HCEC 1CT (cell line): Measurements from ENCODE around the gene SCN8A.

ENCODE experiments used
- DNase-seq: peaks from one replicate; pipeline ENCODE4 v3.0.0-alpha.2; 2017

The SCN8A gene

DNA sequence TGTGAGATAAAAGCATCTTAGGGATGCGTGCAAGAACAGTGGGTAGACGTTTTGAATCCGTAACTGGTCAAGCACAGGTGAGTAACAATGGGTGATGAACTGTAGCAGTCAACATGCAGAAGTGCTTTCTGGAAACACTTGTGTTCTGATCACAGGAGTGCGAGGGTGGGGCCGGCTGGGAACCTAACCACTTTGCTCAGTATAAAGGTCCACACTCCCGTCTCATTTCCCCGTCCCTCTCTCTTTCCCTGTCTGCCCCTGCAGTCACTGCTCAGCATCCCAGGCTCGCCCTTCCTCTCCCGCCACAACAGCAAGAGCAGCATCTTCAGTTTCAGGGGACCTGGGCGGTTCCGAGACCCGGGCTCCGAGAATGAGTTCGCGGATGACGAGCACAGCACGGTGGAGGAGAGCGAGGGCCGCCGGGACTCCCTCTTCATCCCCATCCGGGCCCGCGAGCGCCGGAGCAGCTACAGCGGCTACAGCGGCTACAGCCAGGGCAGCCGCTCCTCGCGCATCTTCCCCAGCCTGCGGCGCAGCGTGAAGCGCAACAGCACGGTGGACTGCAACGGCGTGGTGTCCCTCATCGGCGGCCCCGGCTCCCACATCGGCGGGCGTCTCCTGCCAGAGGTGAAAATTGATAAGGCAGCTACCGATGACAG, 130.4 kb downstream of the SCN8A start:
- no peak for DNase-seq

DNA sequence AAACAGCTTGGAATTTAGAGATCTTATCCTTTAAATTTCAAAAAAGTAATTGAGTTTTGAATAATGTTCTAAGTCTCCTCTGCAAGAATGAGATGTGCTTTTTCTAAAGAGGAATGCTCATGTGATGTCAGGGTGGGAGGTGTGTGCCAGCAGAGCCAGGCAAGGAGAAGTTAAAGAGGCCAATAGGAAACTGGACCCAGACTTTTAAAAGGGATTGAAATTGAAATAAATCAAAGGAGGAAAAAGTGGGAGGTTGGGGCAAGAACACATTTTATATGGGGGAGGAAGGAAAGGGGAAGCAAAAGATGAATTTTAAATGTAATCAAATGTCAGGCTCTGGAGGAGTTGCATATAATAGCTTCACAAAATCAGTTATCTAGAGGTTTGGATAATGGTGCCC, 131.4 kb downstream of the SCN8A start:
- DNase-seq: no peak

DNA sequence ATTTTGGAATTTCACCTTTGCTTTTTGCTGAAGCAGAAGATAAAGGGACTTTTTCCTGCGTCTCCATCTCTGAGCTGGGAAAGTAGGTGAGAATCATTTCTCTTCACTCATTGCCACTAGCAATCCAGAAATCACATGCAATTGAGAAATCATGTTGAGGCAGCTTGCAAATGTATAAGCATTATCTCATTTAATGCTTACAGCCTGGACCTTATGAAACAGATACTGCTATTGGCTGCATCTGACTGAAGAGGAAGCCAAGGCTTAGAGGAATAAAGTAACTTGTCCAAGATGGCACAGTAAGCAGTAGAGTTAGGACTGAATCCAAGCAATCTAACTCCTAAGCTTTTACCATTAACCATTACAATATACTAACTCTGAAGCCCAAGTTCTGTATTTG, 135.1 kb downstream of the SCN8A start:
- no peak for DNase-seq

DNA sequence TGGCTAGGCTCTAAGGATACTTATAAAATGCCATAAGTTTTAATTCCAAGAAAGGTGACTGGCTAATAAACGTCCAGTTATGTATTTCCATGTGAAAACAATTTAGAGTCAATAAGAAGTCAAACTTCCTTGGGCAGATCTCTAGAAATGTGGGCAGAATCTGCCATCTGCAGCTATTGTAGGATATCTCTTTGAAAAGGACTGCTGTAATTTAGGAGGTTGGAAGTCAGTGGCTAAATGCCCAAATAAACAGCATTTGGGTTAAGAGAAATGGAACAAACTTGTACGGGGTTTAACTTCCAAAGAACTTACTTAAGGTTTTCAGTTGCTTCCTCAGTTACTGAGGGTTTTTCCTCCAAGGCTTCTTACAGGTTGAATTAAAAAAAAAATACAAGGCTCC, 135.9 kb downstream of the SCN8A start:
- no peak for DNase-seq

DNA sequence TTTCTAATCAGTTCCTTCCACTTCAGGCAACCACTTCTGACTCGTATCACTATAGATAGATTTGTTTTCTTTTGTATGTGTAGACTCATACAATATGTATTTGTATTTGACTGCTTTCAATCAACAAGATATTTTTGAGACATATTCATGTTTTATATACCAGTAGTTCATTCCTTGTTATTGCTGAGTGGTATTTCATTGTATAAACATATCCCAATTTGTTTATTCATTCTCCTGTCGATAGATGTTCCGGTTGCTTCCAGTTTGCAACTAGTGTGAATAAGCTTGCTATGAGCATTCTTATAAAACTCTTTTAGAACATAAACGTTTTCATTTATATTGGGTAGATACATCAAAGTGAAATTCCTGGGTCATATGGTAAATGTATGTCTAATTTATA, 138.3 kb downstream of the SCN8A start:
- DNase-seq: peak; percentile 64

DNA sequence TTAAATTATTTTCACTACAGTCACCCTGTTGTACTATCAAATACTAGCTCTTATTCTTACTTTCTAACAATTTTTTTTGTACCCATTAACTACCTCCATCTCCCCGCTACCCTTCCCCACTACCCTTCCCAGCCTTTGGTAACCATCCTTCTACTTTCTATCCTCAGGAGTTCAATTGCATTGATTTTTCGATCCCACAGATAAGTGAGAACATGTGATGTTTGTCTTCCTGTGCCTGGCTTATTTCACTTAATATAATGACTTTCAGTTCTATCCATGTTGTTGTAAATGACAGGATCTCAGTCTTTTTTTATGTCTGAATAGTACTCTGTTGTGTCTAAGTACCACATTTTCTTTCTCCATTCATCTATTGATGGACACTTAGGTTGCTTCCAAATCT, 139.7 kb downstream of the SCN8A start:
- no peak for DNase-seq

DNA sequence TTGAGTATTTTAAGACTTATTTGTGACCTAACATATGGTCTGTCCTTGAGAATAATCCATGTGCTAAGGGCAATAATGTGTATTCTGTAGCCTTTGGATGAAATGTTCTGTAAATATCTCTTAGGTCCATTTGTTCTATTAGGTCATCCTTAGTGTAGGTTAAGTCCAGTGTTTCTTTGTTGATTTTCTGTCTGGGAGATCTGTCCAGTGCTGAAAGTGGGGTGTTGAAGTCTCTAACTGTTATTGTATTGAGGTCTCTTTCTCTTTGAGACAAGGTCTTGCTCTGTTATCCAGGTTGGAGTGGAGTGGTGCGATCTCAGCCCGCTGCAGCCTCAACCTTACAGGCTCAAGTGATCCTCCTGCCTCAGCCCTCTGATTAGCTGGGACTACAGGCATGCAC, 149.5 kb downstream of the SCN8A start:
- no peak for DNase-seq

DNA sequence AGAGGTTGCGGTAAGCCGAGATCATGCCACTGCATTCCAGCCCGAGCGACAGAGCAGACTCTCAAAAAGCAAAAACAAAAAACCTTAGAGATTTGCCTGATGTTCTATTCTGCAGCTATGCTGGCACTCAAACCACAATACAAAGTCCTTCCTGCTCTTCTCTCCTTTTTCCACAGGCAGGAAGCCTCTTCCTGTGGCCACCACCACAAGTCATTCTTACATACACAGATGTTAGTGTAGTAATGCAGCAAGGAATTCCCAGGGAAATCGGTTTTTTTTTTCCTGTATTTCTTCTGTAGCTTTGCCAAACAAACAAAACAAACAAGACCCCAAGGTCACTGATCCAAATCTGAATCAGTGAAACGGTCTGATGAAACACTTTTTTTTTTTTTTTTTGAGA, 153.2 kb downstream of the SCN8A start:
- peak; percentile 50 for DNase-seq

DNA sequence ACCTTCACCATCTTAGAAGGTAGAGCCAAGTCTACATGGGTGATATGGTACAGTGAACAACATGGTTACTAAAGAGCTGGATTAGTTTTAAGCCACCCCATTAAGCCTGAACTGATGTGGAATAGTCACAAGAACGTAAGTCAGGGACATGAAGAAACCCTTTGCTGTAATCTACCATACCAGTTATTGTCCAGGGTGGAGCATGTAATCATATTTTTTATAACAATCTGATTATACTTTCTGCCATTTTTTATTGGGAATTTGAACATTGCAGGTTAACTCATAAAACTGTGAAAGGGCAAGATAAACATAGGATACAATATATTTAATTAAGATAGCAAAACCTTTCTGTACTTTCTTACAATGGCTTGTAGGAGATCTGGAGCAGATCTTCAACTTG, 153.9 kb downstream of the SCN8A start:
- DNase-seq: no peak

DNA sequence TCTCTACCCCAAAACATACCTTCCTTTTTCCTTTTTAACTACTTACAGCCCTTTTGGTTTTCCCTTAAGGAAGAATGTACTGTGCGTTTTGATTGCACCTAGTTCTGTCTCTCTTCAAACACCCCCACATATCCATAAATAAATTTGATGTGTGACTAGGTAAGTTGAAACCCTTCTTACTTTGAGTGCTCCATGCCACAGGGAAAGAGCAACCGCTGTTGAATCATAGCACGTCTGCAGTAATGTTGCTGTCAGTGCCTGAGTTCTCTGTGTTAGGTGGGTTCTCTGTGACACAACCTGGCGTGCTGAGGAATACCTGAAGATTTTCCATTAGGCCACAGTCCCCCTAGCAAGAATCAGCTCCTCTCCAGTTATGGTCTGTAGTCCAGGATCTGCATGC, 155.4 kb downstream of the SCN8A start:
- no peak for DNase-seq

DNA sequence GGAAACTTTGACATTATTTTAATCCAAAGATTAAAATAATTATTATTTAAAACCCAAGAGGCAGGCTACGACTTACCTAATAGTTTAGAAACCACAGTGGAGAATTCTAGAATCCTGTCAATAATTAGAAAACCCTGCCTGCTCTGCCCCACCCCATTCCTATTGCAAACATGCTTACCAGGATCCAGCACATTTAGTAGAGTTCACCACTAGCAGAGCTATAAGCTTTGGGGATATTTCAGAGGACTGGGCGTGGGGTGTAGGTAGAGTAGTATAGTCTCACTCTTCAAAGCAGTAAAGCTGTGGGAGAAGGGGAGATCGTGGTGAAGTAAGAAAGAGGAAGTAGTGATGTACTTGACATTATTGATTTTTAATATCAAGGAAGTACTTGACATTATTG, 157.2 kb downstream of the SCN8A start:
- no peak for DNase-seq

DNA sequence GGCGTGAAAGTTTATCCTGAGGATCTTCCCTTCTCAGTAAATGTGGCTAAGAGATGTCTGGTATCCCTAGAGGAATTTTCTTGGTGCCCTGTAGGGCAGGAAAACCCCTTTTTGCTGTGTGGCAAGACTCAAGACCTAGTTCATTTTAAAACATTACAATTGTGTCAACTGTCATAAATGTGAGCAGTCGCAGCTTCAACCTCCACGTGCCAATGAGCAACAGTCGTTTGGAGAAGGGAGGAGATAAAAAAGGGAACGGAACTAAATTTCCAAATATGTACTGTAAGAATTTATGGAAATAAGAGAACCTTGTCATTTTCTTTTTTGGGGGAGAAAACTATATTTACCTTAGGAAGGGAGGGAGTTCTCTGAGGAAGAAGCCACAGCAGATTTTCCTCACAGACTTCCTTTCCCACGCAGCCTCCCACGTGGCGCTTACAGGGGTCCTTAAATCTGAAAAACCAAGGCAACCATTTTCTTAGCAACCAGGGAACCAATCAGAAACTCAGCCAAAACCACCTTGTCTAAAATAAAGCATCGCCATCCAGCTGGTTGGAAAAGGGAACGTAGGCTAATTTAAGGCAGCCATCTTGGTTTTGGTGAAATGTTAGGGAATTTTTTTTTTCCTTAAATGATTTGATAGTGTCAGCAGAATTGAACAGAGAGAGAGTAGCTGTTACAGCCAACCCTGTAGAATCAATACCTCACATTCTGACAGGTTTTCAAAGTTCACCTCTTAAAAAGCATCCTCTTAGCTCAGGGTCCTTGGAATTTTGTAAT, 158.4 kb downstream of the SCN8A start:
- no peak for DNase-seq

DNA sequence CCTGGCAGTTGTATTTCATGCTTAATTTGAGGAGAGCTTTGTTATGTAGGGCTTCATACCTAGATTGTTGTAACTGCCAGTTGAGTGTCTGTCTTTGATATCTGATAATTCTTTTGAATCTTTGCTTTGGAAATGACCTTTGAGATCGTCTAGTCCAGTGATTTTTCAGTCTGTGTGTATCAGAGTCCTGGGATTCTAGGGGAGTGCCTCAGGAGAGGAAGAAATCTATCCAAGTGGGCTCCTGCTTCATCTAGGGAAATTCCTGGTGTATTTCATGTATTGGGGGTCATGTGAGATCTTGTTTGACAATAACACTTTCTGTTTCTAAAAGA, 158.9 kb downstream of the SCN8A start:
- no peak for DNase-seq

DNA sequence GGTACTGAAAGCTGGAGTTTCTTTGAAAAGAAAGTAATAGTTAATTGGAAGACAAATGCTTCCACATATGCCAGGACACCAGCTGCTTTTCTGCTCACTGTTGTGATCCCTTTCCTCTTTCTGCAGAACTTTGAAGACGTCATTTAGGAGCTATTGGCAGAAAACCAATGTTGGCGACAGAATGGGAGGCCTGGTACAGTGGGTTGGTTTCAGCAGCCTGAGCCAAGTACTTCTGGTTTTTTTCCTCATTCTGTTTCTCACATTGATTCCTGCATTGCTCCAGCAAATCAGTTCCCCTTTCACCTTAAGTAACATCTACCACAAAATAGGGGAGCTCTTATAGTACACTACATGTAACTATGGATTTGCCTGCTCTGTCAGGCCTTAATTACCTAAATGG, 160.6 kb downstream of the SCN8A start:
- no peak for DNase-seq

DNA sequence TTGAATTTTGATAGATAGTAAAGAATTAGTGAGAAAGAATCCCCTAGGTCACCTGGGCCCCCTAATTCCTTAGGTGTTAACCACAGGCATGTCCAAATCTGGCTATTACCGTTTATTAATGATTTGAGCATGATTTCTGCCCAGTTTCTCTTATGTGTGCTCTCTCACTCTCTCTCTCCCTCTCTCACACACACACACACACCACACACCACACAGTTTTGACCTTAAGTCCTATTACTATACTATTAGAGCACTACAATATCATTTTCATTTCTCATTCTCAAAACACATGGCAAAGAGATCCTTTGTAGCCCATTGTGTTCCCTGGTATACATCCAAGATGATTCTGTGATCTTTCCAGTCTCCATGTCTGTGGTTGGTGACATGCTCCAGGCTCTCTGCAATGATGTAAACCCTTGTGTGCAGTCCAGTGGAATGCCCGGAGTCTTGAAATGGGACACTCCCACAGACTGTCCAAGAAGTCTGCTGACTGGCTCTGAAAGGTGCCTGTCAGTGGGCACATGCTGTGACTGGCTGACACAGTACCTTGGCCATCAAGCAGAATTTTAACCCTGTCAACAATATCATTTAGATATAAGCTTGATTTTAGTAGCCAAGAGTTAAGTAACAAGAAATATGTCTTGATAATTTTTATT, 161.3 kb downstream of the SCN8A start:
- peak; percentile 68 for DNase-seq

DNA sequence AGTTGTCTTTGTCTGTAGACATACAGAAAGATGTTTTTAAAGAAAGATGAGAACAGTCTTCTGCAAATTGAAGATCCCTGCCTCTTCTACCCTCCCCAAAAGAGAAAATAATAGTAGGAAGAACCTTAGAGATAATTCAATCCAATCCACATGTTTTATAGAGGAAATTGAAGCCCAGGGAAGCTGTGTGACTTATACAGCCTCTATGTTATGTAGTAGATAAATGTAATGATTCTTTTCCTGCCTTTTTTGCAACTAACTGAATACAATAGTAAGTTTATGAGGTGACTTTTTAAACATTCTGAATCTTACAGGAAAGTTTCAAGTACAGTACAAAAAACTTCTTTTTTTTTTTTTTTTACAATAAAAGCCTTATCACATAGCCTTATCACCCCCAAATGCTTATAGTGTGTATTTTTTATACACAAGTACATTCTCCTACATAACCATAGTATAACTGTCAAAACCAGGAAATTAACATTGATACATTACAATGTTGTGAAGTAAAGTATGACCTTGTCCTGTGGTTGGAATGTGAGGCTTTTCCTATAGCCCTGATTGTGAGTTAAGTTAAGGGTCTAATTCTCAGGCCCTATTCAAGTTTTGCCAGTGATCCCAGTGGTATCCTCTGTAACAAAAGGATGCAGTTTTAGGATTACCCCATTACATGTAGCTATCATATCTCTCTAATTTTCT, 163.1 kb downstream of the SCN8A start:
- no peak for DNase-seq

DNA sequence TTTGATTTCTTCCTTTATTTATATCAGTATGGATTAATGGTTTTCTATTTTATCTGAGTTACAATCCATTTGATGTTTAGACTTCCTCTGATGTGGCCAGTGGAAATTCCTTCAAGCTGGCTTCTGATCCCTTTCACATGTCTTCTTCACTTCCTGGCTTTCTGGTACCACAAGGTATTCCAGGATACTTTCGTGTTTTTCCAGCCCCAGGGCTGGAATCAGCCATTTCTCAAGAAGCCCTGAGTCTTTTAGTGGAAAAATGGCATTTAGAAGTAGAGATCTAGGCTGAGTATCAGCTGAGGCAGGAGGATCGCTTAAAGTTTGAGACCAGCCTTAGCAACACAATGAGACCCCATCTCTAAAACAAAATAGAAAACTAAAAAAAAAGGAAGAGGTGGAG, 164.2 kb downstream of the SCN8A start:
- DNase-seq: no peak

DNA sequence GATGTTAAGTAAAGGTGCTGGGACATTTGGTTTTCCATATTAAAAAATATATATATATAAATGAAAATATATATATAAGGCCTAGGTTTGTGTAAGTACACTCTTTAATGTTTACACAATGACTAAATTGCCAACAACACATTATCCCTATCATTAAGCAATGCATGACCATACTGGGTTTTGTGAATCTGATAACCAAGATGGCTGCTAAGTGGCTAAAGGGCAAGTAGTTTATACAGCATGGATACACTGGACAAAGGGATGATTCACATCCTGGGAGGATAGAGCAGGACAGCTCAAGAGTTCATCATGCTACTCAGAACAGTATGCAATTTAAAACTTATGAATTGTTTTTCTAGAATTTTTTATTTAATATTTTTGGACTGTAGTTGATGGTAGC, 168.1 kb downstream of the SCN8A start:
- peak; percentile 44 for DNase-seq

DNA sequence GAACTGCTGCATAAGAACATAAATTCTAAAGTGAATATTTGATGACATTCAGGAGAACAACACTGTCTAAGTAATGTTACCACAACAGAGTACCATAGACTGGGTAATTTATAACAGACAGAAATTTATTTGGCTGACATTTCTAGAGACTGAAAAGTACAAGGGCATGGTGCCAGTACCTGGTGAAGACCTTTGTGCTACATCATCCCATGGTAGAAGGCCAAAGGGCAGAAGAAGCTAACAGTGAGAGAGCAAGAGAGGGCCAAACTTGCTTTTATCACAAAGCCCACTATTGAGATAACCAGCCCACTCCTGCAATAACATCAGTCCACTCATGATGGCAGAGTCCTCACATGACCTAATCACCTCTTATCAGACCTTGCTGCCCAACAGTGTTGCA, 168.7 kb downstream of the SCN8A start:
- DNase-seq: no peak

DNA sequence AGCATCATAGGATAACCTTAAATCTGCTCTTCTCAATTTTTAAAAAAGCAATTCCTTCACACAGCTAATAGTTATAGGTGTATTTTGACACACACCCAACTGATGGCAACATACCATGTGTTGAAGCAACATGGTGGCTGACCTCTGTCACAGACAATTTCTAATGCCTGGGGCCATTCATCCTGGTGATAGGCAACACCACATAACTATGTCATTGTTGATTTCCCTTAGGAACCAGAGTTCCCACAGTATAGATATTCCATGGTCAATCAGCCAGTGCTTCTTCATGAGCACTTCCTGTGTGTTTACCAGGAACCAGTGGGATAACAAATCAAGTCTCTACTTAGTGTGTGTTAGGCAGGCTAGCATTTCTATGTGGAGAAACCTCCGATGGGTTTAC, 169.2 kb downstream of the SCN8A start:
- DNase-seq: no peak

DNA sequence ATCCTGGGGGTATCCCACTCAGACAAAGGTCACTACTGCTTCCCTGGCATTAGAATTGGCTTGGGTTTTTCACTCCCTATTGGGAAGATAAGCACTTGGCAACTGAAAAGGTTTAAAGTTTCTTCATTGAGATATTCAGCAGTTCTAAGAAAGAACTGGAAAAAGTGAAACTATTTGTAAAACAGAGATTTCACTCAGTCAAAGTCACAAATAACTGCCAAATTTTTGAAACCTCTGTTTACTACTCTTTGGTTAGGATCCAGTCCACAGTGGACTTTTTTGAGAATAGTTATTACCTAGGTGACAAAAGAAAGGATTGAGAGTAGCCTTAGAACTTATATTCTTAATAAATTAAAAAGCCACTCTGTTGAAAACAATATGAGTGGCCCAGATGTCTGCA, 172.7 kb downstream of the SCN8A start:
- no peak for DNase-seq

DNA sequence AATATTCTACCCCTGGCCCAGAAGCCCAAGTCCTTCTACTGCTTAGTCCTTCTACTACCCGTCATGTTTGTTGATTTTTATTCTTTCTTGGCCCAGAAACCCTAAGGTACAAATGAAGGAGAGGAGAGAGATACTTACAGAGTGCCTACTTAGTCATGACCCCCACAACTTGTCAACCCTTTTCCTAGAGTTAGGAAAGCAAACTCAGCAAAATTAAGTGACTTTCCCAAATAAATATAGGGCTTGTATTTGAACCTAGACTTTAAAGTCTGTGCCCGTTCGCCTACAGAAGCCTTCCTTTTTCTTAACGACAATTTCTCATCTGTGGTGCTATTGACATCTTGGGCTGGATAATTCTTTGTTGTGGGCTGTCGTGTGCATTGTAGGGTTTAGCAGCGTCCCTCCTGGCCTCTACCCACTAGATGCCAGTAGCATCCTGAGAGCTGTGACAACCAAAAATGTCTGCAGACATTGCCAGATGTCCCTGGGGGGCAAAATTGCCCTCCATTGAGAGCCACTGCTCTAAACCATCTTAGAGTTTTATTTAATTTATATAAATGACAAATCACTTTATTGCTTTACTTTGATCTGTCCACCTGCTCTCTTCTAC, 175.1 kb downstream of the SCN8A start:
- DNase-seq: no peak

DNA sequence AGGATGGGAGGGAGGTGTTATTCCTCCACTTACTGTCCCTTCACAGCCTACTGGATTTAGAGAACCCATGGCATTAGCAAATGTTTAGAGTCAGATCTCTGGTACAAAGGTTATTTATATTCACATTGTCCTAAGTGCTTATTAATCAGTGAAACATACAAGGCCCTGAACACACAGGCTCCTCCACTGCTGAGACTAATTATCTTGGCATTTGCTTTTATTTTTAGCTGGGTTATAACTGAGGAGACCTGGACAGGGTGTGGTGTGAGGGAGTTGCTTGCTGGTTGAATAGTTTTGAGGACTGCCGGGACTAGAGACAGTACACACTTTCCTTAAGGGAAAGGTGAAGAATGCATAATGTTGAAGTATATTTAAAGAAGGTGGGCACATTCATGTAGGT, 180.0 kb downstream of the SCN8A start:
- DNase-seq: peak; percentile 2
